GM18526 (cell line): ENCODE measurements around the gene CUEDC1.

Experiments
- POLR2A ChIP-seq: IDR thresholded peaks from 3 replicates; pipeline ENCODE4 v1.6.1; 2011; ENCODE audit not compliant: insufficient read length; ENCODE audit errors: extremely low read depth

The CUEDC1 gene

DNA sequence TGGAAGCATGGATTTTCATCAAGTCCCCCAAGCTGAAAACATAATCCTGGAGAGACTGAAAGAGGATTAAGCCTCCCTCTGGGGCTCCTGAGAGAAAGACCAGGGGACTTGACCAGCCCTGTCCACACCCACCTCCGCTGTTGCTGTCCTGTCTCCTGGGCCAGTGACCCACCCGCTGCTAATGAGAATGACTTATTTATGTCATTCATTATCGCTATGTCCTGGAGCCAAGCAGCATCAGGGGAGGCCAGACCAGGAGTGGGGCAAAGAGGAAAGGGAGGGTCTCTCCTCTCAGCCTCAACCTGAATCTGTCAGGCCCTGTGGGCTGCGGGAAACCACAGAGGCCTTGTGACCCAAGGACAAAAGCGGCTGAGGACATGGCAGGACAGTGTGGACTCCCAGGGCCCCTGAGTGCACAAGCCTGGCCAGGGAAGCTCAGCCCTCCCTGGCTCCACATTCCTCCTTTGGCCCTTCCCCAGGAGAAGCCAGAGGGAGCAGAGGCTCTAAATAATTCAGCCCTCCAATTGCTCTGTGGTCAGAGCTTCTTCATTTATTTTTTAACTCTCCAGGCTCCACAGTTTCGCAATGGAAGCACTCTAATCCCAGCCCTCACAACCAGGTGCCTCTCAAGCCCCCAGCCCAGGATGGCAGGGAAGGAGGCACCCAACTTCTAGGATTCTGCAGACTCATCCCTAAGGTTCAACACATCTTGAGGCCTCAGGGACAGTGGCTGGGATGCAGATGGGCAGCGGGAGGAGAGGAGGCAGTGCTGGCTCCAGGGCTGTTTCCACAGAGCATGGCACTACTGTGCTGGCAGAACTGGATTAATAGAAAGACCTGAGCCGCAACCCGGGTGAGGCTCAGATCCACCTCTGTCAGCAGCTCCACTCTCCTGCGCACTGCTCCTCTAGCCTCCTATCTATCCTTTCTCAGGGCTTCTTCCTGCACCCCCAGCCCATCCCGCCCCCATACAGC lies 19.1 kb downstream of the CUEDC1 start:
- no peak for TF ChIP-seq POLR2A

DNA sequence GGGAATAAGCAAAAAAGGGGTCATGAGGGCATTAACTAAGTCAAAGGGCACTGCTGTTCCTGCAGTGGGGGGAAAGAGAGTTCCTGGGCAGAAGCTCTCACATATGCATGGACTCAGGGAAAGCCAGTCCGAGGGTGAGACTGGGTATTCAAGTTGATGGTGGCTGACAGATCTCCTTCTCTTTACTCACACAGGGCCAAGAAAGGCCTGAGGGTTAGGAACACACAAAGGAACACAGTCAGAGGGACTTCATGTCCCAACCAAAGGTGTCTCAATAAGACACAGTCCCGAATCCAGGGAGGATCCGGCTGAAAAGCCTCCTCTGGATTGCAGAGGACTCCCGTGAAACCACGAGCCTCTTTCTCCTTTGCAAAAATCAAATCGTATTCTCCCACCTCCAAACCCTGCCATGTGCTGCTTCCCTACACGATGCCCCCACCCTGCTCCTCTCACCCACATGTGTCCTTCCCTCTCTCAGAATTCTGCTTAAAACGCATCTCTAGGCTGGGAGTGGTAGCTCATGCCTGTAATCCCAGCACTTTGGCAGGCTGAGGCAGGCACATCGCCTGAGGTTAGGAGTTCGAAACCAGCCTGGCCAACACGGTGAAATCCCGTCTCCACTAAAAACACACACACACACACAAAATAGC lies 23.6 kb downstream of the CUEDC1 start:
- TF ChIP-seq POLR2A, result no peak

- no peak for TF ChIP-seq POLR2A
Measured at GRCh38 chr17:57930239-57930638, 25.0 kb downstream of the CUEDC1 start.

DNA sequence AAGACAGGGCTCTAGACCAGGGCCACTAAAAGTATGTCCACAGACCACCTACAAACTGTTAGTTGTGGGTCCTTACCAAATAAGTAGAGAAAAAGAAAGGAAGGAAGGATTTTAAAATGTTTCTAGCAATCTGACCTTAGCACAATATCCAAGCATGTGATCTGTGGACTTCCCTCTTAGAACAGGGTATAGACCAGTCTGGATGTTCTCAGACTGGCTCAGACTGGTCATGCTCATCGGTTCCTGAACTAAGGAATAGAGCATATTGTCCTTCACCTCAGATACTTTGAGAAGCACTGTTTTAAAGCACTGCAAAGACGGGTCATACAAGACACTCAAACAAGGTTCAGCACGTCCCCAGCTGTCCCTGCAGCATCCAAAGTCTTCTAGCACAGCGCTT lies 25.8 kb downstream of the CUEDC1 start:
- TF ChIP-seq POLR2A, result no peak

DNA sequence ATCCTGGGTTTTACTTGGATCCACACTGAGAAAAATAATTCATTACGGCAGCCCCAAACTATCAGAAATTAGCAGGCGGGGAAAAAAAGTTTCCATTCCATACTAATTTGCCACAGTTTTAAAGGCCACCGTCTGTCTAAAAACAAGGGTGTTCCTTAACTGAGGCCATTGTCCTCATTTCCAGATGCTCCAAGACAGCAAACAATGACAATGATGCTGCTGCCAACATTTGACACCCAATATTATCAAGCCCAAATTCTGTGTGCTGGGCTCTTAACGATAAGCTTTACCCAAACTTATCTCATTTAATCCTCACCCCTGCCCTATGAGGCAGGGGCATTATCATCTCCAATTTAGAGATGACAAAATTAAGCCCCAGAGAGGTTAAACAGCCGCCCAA lies 26.3 kb downstream of the CUEDC1 start:
- TF ChIP-seq POLR2A, result no peak

DNA sequence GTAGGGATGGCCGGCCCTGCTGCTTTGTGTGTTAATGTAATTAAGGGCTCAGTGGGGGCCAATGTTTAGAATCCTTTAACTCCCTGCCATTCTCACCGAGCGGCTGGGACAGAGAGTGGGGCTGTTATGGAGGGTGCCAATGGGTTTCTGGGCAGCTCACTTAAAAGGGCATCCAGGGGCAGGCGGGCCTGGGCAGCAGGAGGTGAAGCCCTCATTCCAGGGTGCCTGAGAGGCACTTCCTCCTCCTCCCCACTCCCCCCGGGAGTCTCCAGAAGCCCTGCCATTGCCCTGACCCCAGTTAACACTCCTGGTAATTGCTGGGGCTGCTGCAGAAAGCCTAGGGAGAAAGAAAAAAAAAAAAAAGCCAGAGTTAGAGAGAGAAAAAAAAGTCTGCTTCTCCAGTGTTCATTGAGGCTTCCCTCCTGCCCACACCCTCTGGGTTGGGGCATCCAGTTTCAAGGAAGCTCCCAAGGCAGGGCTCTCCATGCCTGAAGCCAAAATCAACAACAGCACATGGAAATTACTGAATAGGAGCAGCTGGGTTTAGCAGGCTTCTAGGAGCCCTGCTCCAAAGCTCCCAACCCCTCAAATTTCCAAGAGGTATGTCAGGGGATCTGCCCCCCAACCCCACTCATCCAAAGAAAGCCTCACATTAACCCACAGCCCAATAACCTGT lies 28.0 kb downstream of the CUEDC1 start:
- TF ChIP-seq POLR2A, result no peak

DNA sequence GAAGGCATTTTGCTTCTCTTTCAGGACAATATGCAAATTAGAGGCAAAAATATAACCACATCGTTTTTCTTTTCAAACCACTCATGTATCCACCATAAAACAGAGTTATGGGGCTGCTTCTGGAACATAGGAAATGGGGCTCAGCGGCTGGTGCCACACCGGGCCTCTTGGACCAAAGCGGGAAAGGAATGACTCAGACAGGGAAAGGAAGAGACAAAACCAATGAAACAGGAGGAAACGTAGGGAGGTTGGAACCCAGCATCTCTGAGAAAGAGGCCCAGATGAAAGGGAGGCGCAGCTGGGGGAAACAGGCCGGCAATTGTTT lies 28.5 kb downstream of the CUEDC1 start:
- no peak for TF ChIP-seq POLR2A

GRCh38 chr17:57925361-57925990 lies 29.7 kb downstream of the CUEDC1 start:
- no peak for TF ChIP-seq POLR2A

GRCh38 chr17:57924677-57925076 lies 30.5 kb downstream of the CUEDC1 start:
- no peak for TF ChIP-seq POLR2A

GRCh38 chr17:57923182-57923872 lies 31.9 kb downstream of the CUEDC1 start:
- TF ChIP-seq POLR2A, result no peak

DNA sequence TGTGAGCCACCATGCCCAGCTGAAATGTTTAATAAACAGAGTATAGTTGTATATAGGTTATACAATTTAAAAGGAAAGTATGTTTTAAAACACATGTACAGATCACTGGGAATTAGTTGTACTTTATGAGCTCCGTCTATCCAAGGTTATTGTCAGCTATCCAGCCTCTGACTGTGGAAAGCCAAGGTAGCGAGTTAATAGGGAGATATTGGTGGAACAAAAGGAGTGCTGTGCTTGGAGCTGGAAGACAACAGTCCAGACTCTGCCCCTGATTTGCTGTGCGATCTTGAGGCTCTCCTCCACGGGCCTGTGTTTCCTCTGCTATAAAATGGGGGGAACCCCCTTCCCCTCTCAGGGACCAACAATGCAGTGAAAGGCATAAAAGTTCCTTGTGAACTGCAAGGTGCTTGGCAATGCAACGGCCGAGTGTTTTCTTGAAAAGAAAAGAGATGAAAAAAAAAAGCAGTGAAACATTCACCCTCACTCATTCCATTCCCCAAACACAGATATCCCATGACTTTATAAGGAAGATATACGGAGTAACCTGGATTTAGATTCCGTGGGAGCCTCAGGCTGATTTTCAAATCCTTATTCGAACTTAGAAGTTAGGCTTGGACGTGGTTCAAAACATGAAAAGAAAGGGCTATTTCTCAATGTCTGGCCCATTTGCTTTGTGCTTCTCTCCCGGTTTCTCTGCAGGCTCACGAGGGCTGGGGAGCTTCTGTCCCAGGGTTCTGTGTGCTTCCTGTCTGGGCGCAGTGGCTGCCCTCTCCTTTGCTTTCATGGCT lies 34.1 kb downstream of the CUEDC1 start:
- no peak for TF ChIP-seq POLR2A

- no peak for TF ChIP-seq POLR2A
Measured at GRCh38 chr17:57919918-57920317, 35.3 kb downstream of the CUEDC1 start.

- no peak for TF ChIP-seq POLR2A
Measured at GRCh38 chr17:57918017-57918895, 37.0 kb downstream of the CUEDC1 start.
